Hepatocyte (in vitro differentiated cells): ENCODE results near the gene ITGA7.

Source experiments
- EZH2 ChIP-seq: fragments of 200-600 bp; sonication (generic); IDR thresholded peaks from 2 replicates; pipeline ENCODE4 v1.6.1; 2016; ENCODE audit warnings: antibody characterized with exemption, mild to moderate bottlenecking, borderline replicate concordance
- TF ChIP-seq, protein P1 (sequence below): fragments of 200-600 bp; sonication (generic); IDR thresholded peaks from 2 replicates; pipeline ENCODE4 v1.5.1; 2016; ENCODE audit warnings: antibody characterized with exemption, mild to moderate bottlenecking; ENCODE audit not compliant: poor library complexity

DNA sequence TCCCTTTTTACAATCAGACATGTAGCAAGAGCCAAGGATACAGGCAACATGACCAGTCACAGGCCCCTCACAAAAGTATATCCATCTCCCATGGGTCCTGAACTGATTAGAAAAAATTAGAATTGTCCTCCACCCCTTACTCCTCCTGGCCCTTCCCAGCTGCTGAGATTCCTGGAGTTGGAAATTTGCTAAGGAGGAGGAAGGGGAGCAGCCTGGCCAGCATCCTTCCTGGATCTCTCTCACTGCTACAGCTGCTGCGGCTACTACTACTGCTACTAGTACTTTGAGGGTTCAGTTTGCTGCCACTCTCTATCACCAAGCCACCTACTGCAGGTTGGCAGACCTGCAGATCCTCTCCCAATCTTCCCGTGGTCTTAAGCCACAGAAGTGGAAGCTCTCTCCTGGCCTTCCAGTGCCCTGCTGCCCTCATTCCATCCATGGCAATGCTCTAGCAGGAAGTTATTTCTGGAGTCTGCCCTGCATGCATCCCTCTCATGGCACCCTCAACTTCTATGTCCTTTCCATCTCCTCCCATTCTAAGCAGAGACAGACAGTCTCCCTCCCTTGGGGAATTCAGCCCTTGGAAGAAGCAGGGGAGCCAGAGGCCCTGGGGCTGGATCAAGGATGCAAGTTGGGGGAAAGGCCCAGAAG lies 1.0 kb downstream of the ITGA7 start:
- TF ChIP-seq, protein P1, sequence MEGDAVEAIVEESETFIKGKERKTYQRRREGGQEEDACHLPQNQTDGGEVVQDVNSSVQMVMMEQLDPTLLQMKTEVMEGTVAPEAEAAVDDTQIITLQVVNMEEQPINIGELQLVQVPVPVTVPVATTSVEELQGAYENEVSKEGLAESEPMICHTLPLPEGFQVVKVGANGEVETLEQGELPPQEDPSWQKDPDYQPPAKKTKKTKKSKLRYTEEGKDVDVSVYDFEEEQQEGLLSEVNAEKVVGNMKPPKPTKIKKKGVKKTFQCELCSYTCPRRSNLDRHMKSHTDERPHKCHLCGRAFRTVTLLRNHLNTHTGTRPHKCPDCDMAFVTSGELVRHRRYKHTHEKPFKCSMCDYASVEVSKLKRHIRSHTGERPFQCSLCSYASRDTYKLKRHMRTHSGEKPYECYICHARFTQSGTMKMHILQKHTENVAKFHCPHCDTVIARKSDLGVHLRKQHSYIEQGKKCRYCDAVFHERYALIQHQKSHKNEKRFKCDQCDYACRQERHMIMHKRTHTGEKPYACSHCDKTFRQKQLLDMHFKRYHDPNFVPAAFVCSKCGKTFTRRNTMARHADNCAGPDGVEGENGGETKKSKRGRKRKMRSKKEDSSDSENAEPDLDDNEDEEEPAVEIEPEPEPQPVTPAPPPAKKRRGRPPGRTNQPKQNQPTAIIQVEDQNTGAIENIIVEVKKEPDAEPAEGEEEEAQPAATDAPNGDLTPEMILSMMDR, result no peak
- TF ChIP-seq EZH2, result no peak
